Activated T-cell treated with anti-CD3 and anti-CD28 coated beads, Interleukin-2, amount 50 U/mL, for 1 hour (primary cell): ENCODE measurements around the gene FAM25C.
"Not testable (repeated sequence)": the region's sequence is repeated elsewhere in the genome, so short reads cannot be mapped to it uniquely, and the experiment has no call there.

ENCODE experiments used
- DNase-seq: peaks from one replicate; pipeline ENCODE4 v3.0.0-alpha.2; 2020

The FAM25C gene

GRCh38 chr10:47999691-48000090 is at the start of gene FAM25C:
Gene FAM25C, minus strand, starts transcription at chr10:47999791. Its CDS starts 26 bp downstream, at chr10:47999765.
- DNase-seq = not testable (repeated sequence)

- DNase-seq = not testable (repeated sequence)
Observed at GRCh38 chr10:48044557-48044956, 45.0 kb upstream of the FAM25C start.

GRCh38 chr10:48031390-48031789 is 31.8 kb upstream of the FAM25C start:
- not testable (repeated sequence) for DNase-seq

- DNase-seq = not testable (repeated sequence)
Observed at GRCh38 chr10:48002306-48002705, 2.7 kb upstream of the FAM25C start.

- DNase-seq = not testable (repeated sequence)
Observed at GRCh38 chr10:47994045-47994444, 5.5 kb downstream of the FAM25C start.

GRCh38 chr10:47992560-47992959 is 7.0 kb downstream of the FAM25C start:
- DNase-seq = not testable (repeated sequence)

- DNase-seq = not testable (repeated sequence)
Observed at GRCh38 chr10:47991706-47992105, 7.9 kb downstream of the FAM25C start.

GRCh38 chr10:47990097-47990496 is 9.5 kb downstream of the FAM25C start:
- DNase-seq = not testable (repeated sequence)

GRCh38 chr10:47989542-47989950 is 10.0 kb downstream of the FAM25C start:
- not testable (repeated sequence) for DNase-seq

- not testable (repeated sequence) for DNase-seq
Observed at GRCh38 chr10:47988718-47989541, 10.7 kb downstream of the FAM25C start.

GRCh38 chr10:47987952-47988351 is 11.6 kb downstream of the FAM25C start:
- not testable (repeated sequence) for DNase-seq

- DNase-seq = not testable (repeated sequence)
Observed at GRCh38 chr10:47986413-47987230, 13.0 kb downstream of the FAM25C start.

GRCh38 chr10:47975409-47975808 is 24.2 kb downstream of the FAM25C start:
- DNase-seq = not testable (repeated sequence)

GRCh38 chr10:47973131-47973530 is 26.5 kb downstream of the FAM25C start:
- not testable (repeated sequence) for DNase-seq

- DNase-seq = not testable (repeated sequence)
Observed at GRCh38 chr10:47972077-47972476, 27.5 kb downstream of the FAM25C start.

- DNase-seq = not testable (repeated sequence)
Observed at GRCh38 chr10:47971598-47971997, 28.0 kb downstream of the FAM25C start.

GRCh38 chr10:47970047-47970446 is 29.5 kb downstream of the FAM25C start:
- not testable (repeated sequence) for DNase-seq

GRCh38 chr10:47968988-47969387 is 30.6 kb downstream of the FAM25C start:
- DNase-seq = not testable (repeated sequence)

GRCh38 chr10:47964280-47965063 is 35.1 kb downstream of the FAM25C start:
- not testable (repeated sequence) for DNase-seq

- DNase-seq = not testable (repeated sequence)
Observed at GRCh38 chr10:47962785-47963184, 36.8 kb downstream of the FAM25C start.

- not testable (repeated sequence) for DNase-seq
Observed at GRCh38 chr10:47960699-47961098, 38.9 kb downstream of the FAM25C start.

GRCh38 chr10:47959677-47960076 is 39.9 kb downstream of the FAM25C start:
- not testable (repeated sequence) for DNase-seq

GRCh38 chr10:47957158-47957557 is 42.4 kb downstream of the FAM25C start:
- not testable (repeated sequence) for DNase-seq
